ENCODE measurements around the gene THEMIS2. TPM values are rescaled to one million over a fixed set of nuclear protein-coding genes. Genes with fewer than 3 reads are reported as not detected.
"Not testable (repeated sequence)": the region's sequence is repeated elsewhere in the genome, so short reads cannot be mapped to it uniquely, and the experiment has no call there.

Gene THEMIS2
- total RNA-seq, 1 donor from 2014 or later = 3.1 TPM

DNA sequence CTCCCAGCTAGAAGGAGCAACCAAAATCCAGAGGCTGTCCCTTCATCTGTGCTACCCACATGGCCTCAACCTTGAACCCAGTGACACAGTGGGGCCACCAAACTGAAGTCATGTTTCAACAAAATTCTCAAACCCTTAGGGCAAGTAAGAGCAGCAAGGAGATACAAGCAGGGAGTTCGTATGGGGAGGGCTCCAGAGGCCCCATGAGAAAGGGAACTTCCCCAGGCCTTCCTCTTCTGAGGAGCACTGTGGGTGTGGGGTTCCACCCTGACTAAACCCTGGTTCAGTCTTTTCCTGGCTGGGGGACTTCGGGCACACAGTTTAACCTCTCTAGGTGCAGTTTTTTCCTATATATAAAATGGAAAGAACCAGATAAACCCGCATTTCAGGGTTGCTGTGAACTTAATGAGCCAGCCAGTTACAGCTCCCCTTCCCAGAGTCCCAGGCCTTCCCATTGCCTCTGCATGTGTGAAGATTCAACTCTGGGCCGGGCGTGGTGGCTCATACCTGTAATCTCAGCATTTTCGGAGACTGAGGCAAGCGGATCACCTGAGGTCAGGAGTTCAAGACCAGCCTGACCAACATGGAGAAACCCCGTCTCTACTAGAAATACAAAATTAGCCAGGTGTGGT, 8.0 kb upstream of the THEMIS2 start:
- Mint-ChIP-seq H3K27ac (peak overlapping the region; percentile 80), H3K4me1 (ENCODE audit: unreplicated experiment) (peaks cover 15% of the 10 kb centered on the region), H3K36me3 (no peaks in the 10 kb centered on the region), H3K27me3 (no peaks in the 10 kb centered on the region), H3K4me3 (no peak overlapping the region), H3K9me3 (no peaks in the 10 kb centered on the region)
- no peak for DNase-seq (ENCODE audit: extremely low spot score, unreplicated experiment)
- TF ChIP-seq, protein P1, sequence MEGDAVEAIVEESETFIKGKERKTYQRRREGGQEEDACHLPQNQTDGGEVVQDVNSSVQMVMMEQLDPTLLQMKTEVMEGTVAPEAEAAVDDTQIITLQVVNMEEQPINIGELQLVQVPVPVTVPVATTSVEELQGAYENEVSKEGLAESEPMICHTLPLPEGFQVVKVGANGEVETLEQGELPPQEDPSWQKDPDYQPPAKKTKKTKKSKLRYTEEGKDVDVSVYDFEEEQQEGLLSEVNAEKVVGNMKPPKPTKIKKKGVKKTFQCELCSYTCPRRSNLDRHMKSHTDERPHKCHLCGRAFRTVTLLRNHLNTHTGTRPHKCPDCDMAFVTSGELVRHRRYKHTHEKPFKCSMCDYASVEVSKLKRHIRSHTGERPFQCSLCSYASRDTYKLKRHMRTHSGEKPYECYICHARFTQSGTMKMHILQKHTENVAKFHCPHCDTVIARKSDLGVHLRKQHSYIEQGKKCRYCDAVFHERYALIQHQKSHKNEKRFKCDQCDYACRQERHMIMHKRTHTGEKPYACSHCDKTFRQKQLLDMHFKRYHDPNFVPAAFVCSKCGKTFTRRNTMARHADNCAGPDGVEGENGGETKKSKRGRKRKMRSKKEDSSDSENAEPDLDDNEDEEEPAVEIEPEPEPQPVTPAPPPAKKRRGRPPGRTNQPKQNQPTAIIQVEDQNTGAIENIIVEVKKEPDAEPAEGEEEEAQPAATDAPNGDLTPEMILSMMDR (conservative IDR thresholded peaks at IDR 0.05) = no peak

DNA sequence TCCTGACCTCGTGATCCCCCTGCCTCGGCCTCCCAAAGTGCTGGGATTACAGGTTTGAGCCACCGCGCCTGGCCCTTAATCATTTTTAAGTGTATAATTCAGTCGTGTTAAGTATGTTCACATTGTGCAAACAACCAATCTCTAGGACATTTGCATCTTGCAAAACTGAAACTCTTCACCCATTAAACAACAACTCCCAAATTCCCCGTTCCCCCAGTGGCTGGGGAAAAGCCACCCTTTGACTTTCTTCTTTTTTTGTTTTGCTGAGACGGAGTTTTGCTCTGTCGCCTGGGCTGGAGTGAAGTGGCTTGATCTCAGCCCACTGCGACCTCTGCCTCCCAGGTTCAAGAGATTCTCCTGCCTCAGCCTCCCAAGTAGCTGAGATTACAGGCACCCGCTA, 6.5 kb upstream of the THEMIS2 start:
- Mint-ChIP-seq H3K4me3 (no peak overlapping the region), H3K27ac (no peak overlapping the region), H3K4me1 (ENCODE audit: unreplicated experiment) (peaks cover 15% of the 10 kb centered on the region), H3K27me3 (no peaks in the 10 kb centered on the region), H3K9me3 (no peaks in the 10 kb centered on the region), H3K36me3 (no peaks in the 10 kb centered on the region)
- TF ChIP-seq, protein P1 (conservative IDR thresholded peaks at IDR 0.05) = no peak
- DNase-seq (ENCODE audit: extremely low spot score, unreplicated experiment) = no peak

DNA sequence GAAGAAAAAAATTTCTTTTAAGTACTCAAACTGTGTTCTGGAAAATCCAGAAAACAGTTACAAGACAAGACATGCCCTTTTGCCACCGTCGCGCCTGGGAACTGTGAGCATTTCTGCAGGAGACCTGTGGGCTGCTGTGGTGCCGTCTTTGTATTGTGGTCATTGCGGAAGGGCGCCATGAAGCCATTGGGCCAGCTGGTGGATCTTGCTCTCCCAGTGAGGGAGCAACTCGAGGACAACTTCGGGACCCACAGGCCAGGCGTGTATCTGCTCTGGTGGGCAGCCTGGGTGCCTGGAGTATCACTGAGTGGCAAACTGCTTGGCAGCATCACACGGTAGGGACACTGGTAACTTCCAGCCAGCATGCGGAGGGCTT, 3.8 kb upstream of the THEMIS2 start:
- Mint-ChIP-seq H3K36me3 (no peaks in the 10 kb centered on the region), H3K27me3 (peaks cover 6% of the 10 kb centered on the region), H3K4me1 (ENCODE audit: unreplicated experiment) (peaks cover 14% of the 10 kb centered on the region), H3K4me3 (no peak overlapping the region), H3K9me3 (no peaks in the 10 kb centered on the region), H3K27ac (no peak overlapping the region)
- no peak for DNase-seq (ENCODE audit: extremely low spot score, unreplicated experiment)
- TF ChIP-seq, protein P1 (conservative IDR thresholded peaks at IDR 0.05) = no peak

DNA sequence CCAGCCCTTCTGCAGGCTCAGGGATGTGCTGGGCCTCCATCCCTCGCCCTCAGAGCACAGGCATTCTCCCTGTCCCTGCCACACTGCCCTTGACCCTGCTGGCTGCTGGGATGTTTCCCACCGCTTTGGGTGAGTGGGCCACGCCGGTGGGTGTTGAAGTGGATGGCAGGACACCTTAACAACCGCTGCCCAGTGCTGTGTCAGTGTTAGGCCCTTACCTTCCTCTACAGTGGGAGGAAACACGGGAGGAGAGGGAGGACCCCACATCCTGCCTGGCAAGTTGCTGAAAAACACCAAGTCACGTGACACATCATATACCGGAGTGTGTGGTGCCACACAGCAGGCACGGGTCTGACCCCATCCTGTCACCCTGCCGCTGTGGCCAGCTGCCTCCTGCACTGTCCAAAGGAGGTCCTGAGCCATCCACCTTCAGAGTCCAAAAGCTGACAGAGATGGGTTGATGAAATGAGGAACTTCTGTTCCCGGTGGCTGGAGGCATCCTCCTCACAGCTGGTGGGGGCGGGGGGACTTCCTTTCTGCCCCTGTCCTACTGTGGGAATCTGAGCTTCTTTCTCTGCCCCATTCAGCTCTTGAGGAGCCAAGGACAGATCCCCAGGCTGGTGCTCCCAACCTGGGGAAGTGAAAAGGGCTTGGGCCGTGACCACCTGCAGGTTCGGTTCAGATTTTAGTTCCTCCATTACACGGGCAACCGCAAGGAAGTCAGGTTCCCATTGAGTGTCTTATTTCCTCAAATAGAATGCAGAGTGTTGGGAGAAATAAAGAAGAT, 3.2 kb upstream of the THEMIS2 start:
- DNase-seq (ENCODE audit: extremely low spot score, unreplicated experiment) = no peak
- H3K4me3 Mint-ChIP-seq = no peak overlapping the region
- H3K9me3 Mint-ChIP-seq = no peaks in the 10 kb centered on the region
- peaks cover 12% of the 10 kb centered on the region for H3K4me1 Mint-ChIP-seq (ENCODE audit: unreplicated experiment)
- H3K27me3 Mint-ChIP-seq = peaks cover 6% of the 10 kb centered on the region
- TF ChIP-seq, protein P1 (conservative IDR thresholded peaks at IDR 0.05) = no peak
- no peak overlapping the region for H3K27ac Mint-ChIP-seq
- H3K36me3 Mint-ChIP-seq = no peaks in the 10 kb centered on the region

DNA sequence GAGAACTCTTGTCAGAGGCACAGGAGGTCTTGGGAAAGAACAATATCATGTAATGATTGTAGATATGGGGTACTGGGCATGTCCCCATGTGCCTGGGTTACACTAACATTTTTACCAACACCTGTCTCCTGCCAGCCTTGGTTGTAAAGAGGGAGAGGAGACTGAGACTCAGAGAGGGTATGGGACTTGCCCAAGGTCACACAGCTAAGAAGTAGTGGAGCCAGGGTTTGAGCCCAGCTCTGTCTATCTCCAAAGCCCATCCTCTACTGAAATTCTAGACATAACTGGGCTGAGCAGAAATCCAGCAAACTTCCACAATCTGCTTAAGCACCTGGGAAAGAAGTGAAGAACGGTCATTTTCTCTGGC, 2.6 kb upstream of the THEMIS2 start:
- Mint-ChIP-seq H3K36me3 (no peaks in the 10 kb centered on the region), H3K27me3 (peaks cover 6% of the 10 kb centered on the region), H3K4me1 (ENCODE audit: unreplicated experiment) (peaks cover 11% of the 10 kb centered on the region), H3K4me3 (no peak overlapping the region), H3K27ac (no peak overlapping the region), H3K9me3 (no peaks in the 10 kb centered on the region)
- TF ChIP-seq, protein P1 (conservative IDR thresholded peaks at IDR 0.05) = no peak
- DNase-seq (ENCODE audit: extremely low spot score, unreplicated experiment) = no peak

DNA sequence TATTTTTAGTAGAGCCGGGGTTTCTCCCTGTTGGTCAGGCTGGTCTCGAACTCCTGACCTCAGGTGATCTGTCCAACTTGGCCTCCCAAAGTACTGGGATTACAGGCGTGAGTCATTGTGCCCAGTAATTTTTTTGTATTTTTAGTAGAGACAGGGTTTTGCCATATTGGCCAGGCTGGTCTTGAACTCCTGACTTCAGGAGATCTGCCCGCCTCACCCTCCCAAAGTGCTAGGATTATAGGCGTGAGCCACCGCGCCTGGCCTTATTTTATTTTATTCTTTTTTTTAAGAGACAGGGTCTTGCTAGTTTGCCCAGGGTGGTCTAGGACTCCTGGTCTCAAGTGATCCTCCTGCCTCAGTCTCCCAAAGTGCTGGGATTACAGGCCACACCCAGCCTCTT, 1.3 kb upstream of the THEMIS2 start:
- H3K4me3 Mint-ChIP-seq; H3K27me3 Mint-ChIP-seq; H3K36me3 Mint-ChIP-seq; DNase-seq (ENCODE audit: extremely low spot score, unreplicated experiment); H3K9me3 Mint-ChIP-seq; H3K27ac Mint-ChIP-seq: not testable (repeated sequence)
- H3K4me1 Mint-ChIP-seq (ENCODE audit: unreplicated experiment) = peaks cover 11% of the 10 kb centered on the region

All from type B pancreatic cell (in vitro differentiated cells).